Neural cell (in vitro differentiated cells): ENCODE results near the gene RGS13. TPM values are rescaled to one million over a fixed set of nuclear protein-coding genes. Genes with fewer than 3 reads are reported as not detected.

Source experiments
- H2AFZ ChIP-seq: fragments of 200-600, 300-800 bp; sonication (generic), shearing (Covaris generic); 2 replicates; pipeline ENCODE4 v1.6.0; 2014; ENCODE audit warnings: low read depth, mild to moderate bottlenecking, antibody characterized with exemption, low read length, moderate library complexity
- H3F3A ChIP-seq: fragments of 200-600 bp; shearing (Covaris generic); 2 replicates; pipeline ENCODE4 v1.6.1; 2016; ENCODE audit warnings: mild to moderate bottlenecking, moderate library complexity, mixed read lengths, antibody characterized with exemption, low read length; ENCODE audit not compliant: insufficient read depth, poor library complexity, severe bottlenecking
- H3K27ac ChIP-seq: fragments of 200-600, 300-800 bp; sonication (generic), shearing (Covaris generic); 2 replicates; pipeline ENCODE4 v1.5.1; 2014; ENCODE audit warnings: mild to moderate bottlenecking, low read length, moderate library complexity
- H3K27me3 ChIP-seq: fragments of 300-800, 200-600 bp; sonication (generic), shearing (Covaris generic); 2 replicates; pipeline ENCODE4 v1.6.0; 2014; ENCODE audit warnings: mild to moderate bottlenecking, low read depth, low read length, moderate library complexity; ENCODE audit not compliant: insufficient read depth
- H3K36me3 ChIP-seq: fragments of 300-800, 200-600 bp; sonication (generic), shearing (Covaris generic); 2 replicates; pipeline ENCODE4 v1.5.1; 2014; ENCODE audit warnings: mild to moderate bottlenecking, antibody characterized with exemption, low read length, moderate library complexity; ENCODE audit not compliant: insufficient read depth
- H3K4me2 ChIP-seq: fragments of 300-800, 200-600 bp; sonication (generic), shearing (Covaris generic); 2 replicates; pipeline ENCODE4 v1.6.0; 2014; ENCODE audit warnings: mild to moderate bottlenecking, low read length
- H3K4me3 ChIP-seq: fragments of 300-800, 200-600 bp; sonication (generic), shearing (Covaris generic); 2 replicates; pipeline ENCODE4 v1.5.1; 2014; ENCODE audit warnings: mild to moderate bottlenecking, low read length, moderate library complexity
- H3K79me2 ChIP-seq: fragments of 200-600 bp; shearing (Covaris generic); replicated peaks from 2 replicates; pipeline ENCODE4 v1.6.0; 2014; ENCODE audit warnings: mild to moderate bottlenecking, low read length, moderate library complexity; ENCODE audit not compliant: insufficient read depth
- H3K9ac ChIP-seq: fragments of 300-800, 200-600 bp; sonication (generic), shearing (Covaris generic); 2 replicates; pipeline ENCODE4 v1.6.1; 2016; ENCODE audit warnings: mild to moderate bottlenecking, low read length, mixed read lengths
- H3K9me2 ChIP-seq: fragments of 200-600 bp; shearing (Covaris generic); 2 replicates; pipeline ENCODE4 v1.6.1; 2016; ENCODE audit warnings: mild to moderate bottlenecking, low read length, mixed read lengths; ENCODE audit not compliant: insufficient read depth
- H3K9me3 ChIP-seq: fragments of 200-600, 300-800 bp; sonication (generic), shearing (Covaris generic); 2 replicates; pipeline ENCODE4 v1.6.1; 2016; ENCODE audit warnings: mild to moderate bottlenecking, mixed run types, low read length, moderate library complexity, mixed read lengths
- H4K20me1 ChIP-seq: fragments of 200-600 bp; shearing (Covaris generic); 2 replicates; pipeline ENCODE4 v1.6.1; 2016; ENCODE audit warnings: mild to moderate bottlenecking, mixed run types; ENCODE audit not compliant: insufficient read depth
- CTCF ChIP-seq: fragments of 450-650 bp; IDR thresholded peaks from 2 replicates; pipeline ENCODE4 v1.5.1; 2014; ENCODE audit warnings: antibody characterized with exemption, mild to moderate bottlenecking, moderate library complexity; ENCODE audit not compliant: poor library complexity, severe bottlenecking
- EZH2 ChIP-seq: fragments of 200-600, 300-800 bp; shearing (Covaris generic), sonication (generic); IDR thresholded peaks from 2 replicates; pipeline ENCODE4 v1.6.1; 2014; ENCODE audit warnings: antibody characterized with exemption, low read length, borderline replicate concordance, mild to moderate bottlenecking; ENCODE audit not compliant: insufficient read depth, poor library complexity, severe bottlenecking
- MXI1 ChIP-seq: fragments of 450-650 bp; conservative IDR thresholded peaks from 2 replicates; pipeline ENCODE4 v1.6.1; 2014; ENCODE audit warnings: antibody characterized with exemption, mild to moderate bottlenecking; ENCODE audit not compliant: poor library complexity, severe bottlenecking
- POLR2AphosphoS5 ChIP-seq: IDR thresholded peaks from 2 replicates; pipeline ENCODE4 v1.6.1; 2012
- REST ChIP-seq: IDR thresholded peaks from 2 replicates; pipeline ENCODE4 v1.6.1; 2012; ENCODE audit warnings: borderline replicate concordance
- SMC3 ChIP-seq: fragments of 450-650 bp; conservative IDR thresholded peaks from 2 replicates; pipeline ENCODE4 v1.6.1; 2014; ENCODE audit warnings: antibody characterized with exemption, mild to moderate bottlenecking, moderate library complexity; ENCODE audit not compliant: poor library complexity
- TAF1 ChIP-seq: IDR thresholded peaks from 2 replicates; pipeline ENCODE4 v1.6.1; 2012; ENCODE audit warnings: low read depth
- polyA plus RNA-seq: library from polyadenylated mRNA; depleted of rRNA; stranded (reverse); fragments of >200 nt; gene quantifications from 2 replicates; pipeline ENCODE4 v1.2.3, GENCODE V29; 2014

The RGS13 gene
- polyA plus RNA-seq, 1 donor from 2014 or later, result not detected

- Histone ChIP-seq H3K4me3 (no peak overlapping the region), H3K27me3 (no peaks in the 10 kb centered on the region), H3K9me3 (no peaks in the 10 kb centered on the region), H3K9me2 (no peaks in the 10 kb centered on the region), H3K36me3 (no peaks in the 10 kb centered on the region), H3K79me2 (no peaks in the 10 kb centered on the region), H3K9ac (no peak overlapping the region), H2AFZ (no peak overlapping the region), H3F3A (no peaks in the 10 kb centered on the region), H3K27ac (no peak overlapping the region), H4K20me1 (no peaks in the 10 kb centered on the region), H3K4me2 (no peak overlapping the region)
- TF ChIP-seq REST, result no peak
- no peak for TF ChIP-seq POLR2AphosphoS5
- TF ChIP-seq EZH2, result no peak
Observed at GRCh38 chr1:192603218-192603787, 32.6 kb upstream of the RGS13 start.

GRCh38 chr1:192604979-192605620 lies 30.8 kb upstream of the RGS13 start:
- H3K79me2 ChIP-seq, result no peaks in the 10 kb centered on the region
- no peaks in the 10 kb centered on the region for H4K20me1 ChIP-seq
- no peaks in the 10 kb centered on the region for H3K27me3 ChIP-seq
- no peak overlapping the region for H3K9ac ChIP-seq
- H3F3A ChIP-seq, result no peaks in the 10 kb centered on the region
- no peak for TF ChIP-seq SMC3
- no peak for TF ChIP-seq POLR2AphosphoS5
- TF ChIP-seq CTCF, result no peak
- no peak for TF ChIP-seq MXI1
- TF ChIP-seq REST, result no peak
- TF ChIP-seq EZH2, result no peak
- no peak for TF ChIP-seq TAF1
- no peak overlapping the region for H2AFZ ChIP-seq
- H3K4me3 ChIP-seq, result no peak overlapping the region
- no peak overlapping the region for H3K4me2 ChIP-seq
- H3K36me3 ChIP-seq, result no peaks in the 10 kb centered on the region
- H3K27ac ChIP-seq, result no peak overlapping the region
- no peaks in the 10 kb centered on the region for H3K9me3 ChIP-seq
- H3K9me2 ChIP-seq, result no peaks in the 10 kb centered on the region
